Activated CD4-positive, alpha-beta T cell treated with anti-CD3 and anti-CD28 coated beads, Interleukin-2, amount 50 U/mL, for 4 hours (primary cell): ENCODE measurements around the gene PEX7.
"Not testable (repeated sequence)": the region's sequence is repeated elsewhere in the genome, so short reads cannot be mapped to it uniquely, and the experiment has no call there.

Source experiments
- DNase-seq, 2 experiments: peaks; one replicate each; pipeline ENCODE4 v3.0.0-alpha.2; 2020

PEX7 gene

DNA sequence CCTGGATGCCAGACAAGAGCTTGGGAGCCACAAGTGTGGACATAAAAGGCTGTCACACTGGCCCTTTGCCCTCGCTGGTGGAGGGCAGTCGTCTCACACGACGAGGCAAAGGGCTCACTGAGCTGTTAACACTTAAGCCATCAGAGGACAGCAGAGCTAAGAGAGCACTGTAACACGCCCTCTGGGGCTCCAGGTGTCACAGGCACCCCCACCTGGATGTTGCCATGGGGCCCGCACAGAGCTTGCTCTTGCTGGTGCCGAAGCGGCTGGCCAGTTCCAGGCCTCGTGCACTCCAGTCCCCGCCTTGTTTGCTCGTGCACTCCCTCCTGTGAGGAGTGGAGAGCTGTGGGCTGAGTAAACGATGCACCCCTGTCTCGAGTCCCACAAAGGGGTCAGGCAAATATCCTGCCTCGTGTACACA lies 137.1 kb downstream of the PEX7 start:
- DNase-seq: no peak

GRCh38 chr6:136959935-136960334 lies 137.5 kb downstream of the PEX7 start:
- not testable (repeated sequence) for DNase-seq

- DNase-seq: no peak
These were observed 138.4 kb downstream of the PEX7 start for GRCh38 chr6:136960781-136961180.

DNA sequence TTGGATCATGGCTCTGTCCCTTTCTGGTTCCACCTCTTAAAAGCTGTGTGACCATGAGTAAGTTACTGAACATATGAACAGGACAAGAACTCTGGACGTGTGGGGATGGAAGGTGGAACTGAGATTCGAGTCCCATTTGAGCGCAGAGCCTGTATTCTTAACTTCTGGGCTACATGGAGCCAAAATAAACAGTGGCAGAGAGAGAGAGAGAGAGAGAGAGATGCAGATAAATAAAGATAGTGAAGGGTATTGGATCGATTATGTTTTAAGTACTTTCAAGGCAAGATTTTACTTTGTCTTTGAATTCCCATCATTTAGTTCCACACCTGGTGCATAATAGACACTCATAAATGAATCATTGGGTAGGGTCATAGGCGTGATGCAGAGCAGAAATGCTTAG lies 139.5 kb downstream of the PEX7 start:
- no peak for DNase-seq

DNA sequence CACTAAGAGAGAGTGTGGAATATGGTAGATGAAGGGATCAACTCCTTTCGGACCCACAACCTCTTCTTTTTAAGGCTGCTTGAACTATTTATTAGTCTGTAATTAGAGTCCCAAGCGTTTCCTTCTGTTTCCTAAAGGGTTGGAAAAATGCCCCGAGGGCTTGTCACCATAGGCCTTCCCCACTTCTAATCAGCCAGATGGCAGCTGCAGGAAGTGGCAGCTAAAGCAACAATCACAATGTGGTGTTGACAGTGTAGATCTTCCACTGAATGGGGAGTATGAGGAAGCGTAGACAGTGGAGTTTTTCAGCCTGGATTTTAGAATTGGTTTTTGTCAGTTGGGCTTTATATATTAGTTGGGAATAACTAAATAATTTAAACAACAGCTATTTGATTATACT lies 140.3 kb downstream of the PEX7 start:
- no peak for DNase-seq

- no peak for DNase-seq
These were observed 140.9 kb downstream of the PEX7 start for GRCh38 chr6:136963259-136963658.
